SK-N-SH treated with all-trans-retinoic acid at 6 μM for 48 hours (cell line): ENCODE results near the gene SLC25A33.

Experiments used
- ISL1 ChIP-seq: fragments of 250-450 bp; sonication (Bioruptor Pico); IDR thresholded peaks from 2 replicates; pipeline ENCODE4 v2.1.2; 2022; ENCODE audit warnings: mild to moderate bottlenecking, moderate library complexity
- PPARA ChIP-seq: fragments of 250-450 bp; sonication (Bioruptor Pico); IDR thresholded peaks from 2 replicates; pipeline ENCODE4 v1.5.0; 2020; ENCODE audit warnings: mild to moderate bottlenecking, borderline replicate concordance
- ZFP3 ChIP-seq: fragments of 250-450 bp; sonication (Bioruptor Pico); IDR thresholded peaks from 2 replicates; pipeline ENCODE4 v1.5.0; 2020; ENCODE audit warnings: mild to moderate bottlenecking, moderate library complexity
- TF ChIP-seq, protein P1 (sequence below): fragments of 250-450 bp; sonication (Bioruptor Pico); IDR thresholded peaks from 2 replicates; pipeline ENCODE4 v1.5.1; 2020; ENCODE audit warnings: low read depth, mild to moderate bottlenecking, moderate library complexity

DNA sequence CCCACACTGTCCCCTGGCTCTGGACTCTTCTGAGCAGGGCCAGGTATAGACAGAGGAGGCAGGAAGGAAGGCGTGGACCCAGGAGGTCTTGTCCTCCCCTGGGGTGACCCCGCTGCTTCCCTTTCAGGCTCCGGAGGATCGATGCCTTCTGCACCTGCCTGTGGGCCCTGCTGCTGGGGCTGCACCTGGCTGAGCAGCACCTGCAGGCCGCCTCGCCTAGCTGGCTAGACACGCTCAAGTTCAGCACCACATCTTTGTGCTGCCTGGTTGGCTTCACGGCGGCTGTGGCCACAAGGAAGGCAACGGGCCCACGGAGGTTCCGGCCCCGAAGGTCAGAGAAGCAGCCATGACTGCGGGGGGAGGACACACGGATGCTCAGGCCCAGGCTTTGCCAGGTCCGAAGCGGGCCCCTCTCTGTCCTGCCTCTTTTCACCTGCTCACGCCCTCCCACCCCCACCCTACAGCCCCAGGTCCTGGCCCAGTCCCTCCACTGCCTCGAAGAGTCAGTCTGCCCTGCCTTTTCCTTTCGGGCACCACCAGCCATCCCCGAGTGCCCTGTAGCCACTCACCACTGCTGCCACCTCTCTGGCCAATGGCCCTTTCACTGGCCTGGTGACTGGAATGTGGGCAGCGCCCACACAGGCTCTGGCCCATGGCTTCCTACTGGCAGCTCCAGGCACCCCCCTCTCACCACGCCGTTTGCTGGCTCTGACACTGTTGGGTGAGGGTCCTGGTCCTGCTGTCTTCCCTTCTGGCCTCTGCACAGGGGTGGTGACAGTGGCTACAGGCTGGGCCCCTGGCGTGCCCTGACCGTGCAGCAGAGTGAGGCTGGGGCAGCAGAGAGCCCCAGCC, 62.9 kb downstream of the SLC25A33 start:
- TF ChIP-seq PPARA (no peak), ISL1 (no peak), ZFP3 (CRISPR knock-in tag) (no peak)
- TF ChIP-seq, protein P1, sequence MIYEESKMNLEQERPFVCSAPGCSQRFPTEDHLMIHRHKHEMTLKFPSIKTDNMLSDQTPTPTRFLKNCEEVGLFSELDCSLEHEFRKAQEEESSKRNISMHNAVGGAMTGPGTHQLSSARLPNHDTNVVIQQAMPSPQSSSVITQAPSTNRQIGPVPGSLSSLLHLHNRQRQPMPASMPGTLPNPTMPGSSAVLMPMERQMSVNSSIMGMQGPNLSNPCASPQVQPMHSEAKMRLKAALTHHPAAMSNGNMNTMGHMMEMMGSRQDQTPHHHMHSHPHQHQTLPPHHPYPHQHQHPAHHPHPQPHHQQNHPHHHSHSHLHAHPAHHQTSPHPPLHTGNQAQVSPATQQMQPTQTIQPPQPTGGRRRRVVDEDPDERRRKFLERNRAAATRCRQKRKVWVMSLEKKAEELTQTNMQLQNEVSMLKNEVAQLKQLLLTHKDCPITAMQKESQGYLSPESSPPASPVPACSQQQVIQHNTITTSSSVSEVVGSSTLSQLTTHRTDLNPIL (CRISPR knock-in tag): no peak
